ENCODE measurements around the gene C14orf39. TPM values are rescaled to one million over a fixed set of nuclear protein-coding genes. Genes with fewer than 3 reads are reported as not detected.
"Not testable (repeated sequence)": the region's sequence is repeated elsewhere in the genome, so short reads cannot be mapped to it uniquely, and the experiment has no call there.

Gene C14orf39
- total and polyA plus RNA-seq, 3 experiments from 2014 or later, result not detected

- Mint-ChIP-seq H3K27ac (no peak overlapping the region), H3K27me3 (peaks cover 20 to 44% of the 10 kb centered on the region in 2 donors), H3K9me3 (peaks cover 9 to 21% (median 14%) of the 10 kb centered on the region in 5 donors), H3K4me1 (peaks cover 0 to 4% (median 1%) of the 10 kb centered on the region in 3 donors), H3K4me3 (no peak overlapping the region), H3K36me3 (no peaks in the 10 kb centered on the region)
- no peak overlapping the region for H3K27ac ChIP-seq (ENCODE audit: low read depth, low read length)
- no peak overlapping the region for H3K4me3 ChIP-seq (ENCODE audit: low read length)
- POLR2A ChIA-PET, result no interaction called here
- CTCF ChIA-PET, result no interaction called here
- H3K9me3 ChIP-seq (ENCODE audit: low read length), result no peaks in the 10 kb centered on the region
- DNase-seq, result no peak
- H3K27me3 ChIP-seq (ENCODE audit: insufficient read depth, low read length, poor library complexity, severe bottlenecking), result peaks cover 10% of the 10 kb centered on the region
- H3K36me3 ChIP-seq (ENCODE audit: insufficient read depth, low read length), result no peaks in the 10 kb centered on the region
- H3K4me1 ChIP-seq (ENCODE audit: insufficient read depth, low read length), result no peaks in the 10 kb centered on the region
These were observed 3.1 kb downstream of the C14orf39 start for GRCh38 chr14:60482743-60483142.

GRCh38 chr14:60480248-60480647 lies 5.6 kb downstream of the C14orf39 start:
- Mint-ChIP-seq H3K9me3 (peaks cover 7 to 21% (median 14%) of the 10 kb centered on the region in 5 donors), H3K27me3 (peaks cover 14 to 49% of the 10 kb centered on the region in 2 donors)
- H3K36me3 ChIP-seq (ENCODE audit: insufficient read depth, low read length); POLR2A ChIA-PET; H3K27ac Mint-ChIP-seq; H3K27ac ChIP-seq (ENCODE audit: low read depth, low read length); H3K4me3 Mint-ChIP-seq; H3K4me1 Mint-ChIP-seq; H3K9me3 ChIP-seq (ENCODE audit: low read length); H3K27me3 ChIP-seq (ENCODE audit: insufficient read depth, low read length, poor library complexity, severe bottlenecking); H3K36me3 Mint-ChIP-seq; H3K4me1 ChIP-seq (ENCODE audit: insufficient read depth, low read length); H3K4me3 ChIP-seq (ENCODE audit: low read length); CTCF ChIA-PET; DNase-seq: not testable (repeated sequence)

GRCh38 chr14:60455875-60456274 lies 30.0 kb downstream of the C14orf39 start:
- no peak overlapping the region for H3K27ac ChIP-seq (ENCODE audit: low read depth, low read length)
- DNase-seq, result no peak
- H3K4me3 Mint-ChIP-seq, result no peak overlapping the region
- peaks cover 0 to 7% of the 10 kb centered on the region in 2 donors for H3K27me3 Mint-ChIP-seq
- peaks cover 0 to 4% (median 0%) of the 10 kb centered on the region in 5 donors for H3K9me3 Mint-ChIP-seq
- CTCF ChIA-PET, result no interaction called here
- H3K4me3 ChIP-seq (ENCODE audit: low read length), result no peak overlapping the region
- no peaks in the 10 kb centered on the region for H3K36me3 Mint-ChIP-seq
- no peaks in the 10 kb centered on the region for H3K27me3 ChIP-seq (ENCODE audit: insufficient read depth, low read length, poor library complexity, severe bottlenecking)
- H3K4me1 Mint-ChIP-seq, result no peaks in the 10 kb centered on the region
- no peaks in the 10 kb centered on the region for H3K4me1 ChIP-seq (ENCODE audit: insufficient read depth, low read length)
- POLR2A ChIA-PET, result no interaction called here
- H3K27ac Mint-ChIP-seq, result no peak overlapping the region
- no peaks in the 10 kb centered on the region for H3K36me3 ChIP-seq (ENCODE audit: insufficient read depth, low read length)
- no peaks in the 10 kb centered on the region for H3K9me3 ChIP-seq (ENCODE audit: low read length)

- Mint-ChIP-seq H3K36me3 (no peaks in the 10 kb centered on the region), H3K9me3 (peaks cover 0 to 9% (median 4%) of the 10 kb centered on the region in 5 donors), H3K27ac (no peak overlapping the region), H3K27me3 (peaks cover 3 to 4% of the 10 kb centered on the region in 2 donors), H3K4me1 (no peaks in the 10 kb centered on the region), H3K4me3 (no peak overlapping the region)
- ChIA-PET POLR2A (no interaction called here), CTCF (no interaction called here)
- Histone ChIP-seq H3K27me3 (ENCODE audit: insufficient read depth, low read length, poor library complexity, severe bottlenecking) (no peaks in the 10 kb centered on the region), H3K4me1 (ENCODE audit: insufficient read depth, low read length) (no peaks in the 10 kb centered on the region), H3K9me3 (ENCODE audit: low read length) (no peaks in the 10 kb centered on the region), H3K36me3 (ENCODE audit: insufficient read depth, low read length) (no peaks in the 10 kb centered on the region), H3K27ac (ENCODE audit: low read depth, low read length) (no peak overlapping the region), H3K4me3 (ENCODE audit: low read length) (no peak overlapping the region)
- no peak for DNase-seq
These were observed 55.6 kb downstream of the C14orf39 start for GRCh38 chr14:60430276-60430675.

GRCh38 chr14:60420050-60420449 lies 65.8 kb downstream of the C14orf39 start:
- CTCF ChIA-PET, result no interaction called here
- no peak overlapping the region for H3K27ac Mint-ChIP-seq
- peaks cover 0 to 5% (median 0%) of the 10 kb centered on the region in 5 donors for H3K9me3 Mint-ChIP-seq
- H3K4me3 Mint-ChIP-seq, result no peak overlapping the region
- Histone ChIP-seq H3K27ac (ENCODE audit: low read depth, low read length) (no peak overlapping the region), H3K4me3 (ENCODE audit: low read length) (no peak overlapping the region), H3K9me3 (ENCODE audit: low read length) (no peaks in the 10 kb centered on the region), H3K27me3 (ENCODE audit: insufficient read depth, low read length, poor library complexity, severe bottlenecking) (no peaks in the 10 kb centered on the region), H3K36me3 (ENCODE audit: insufficient read depth, low read length) (no peaks in the 10 kb centered on the region), H3K4me1 (ENCODE audit: insufficient read depth, low read length) (no peaks in the 10 kb centered on the region)
- no peaks in the 10 kb centered on the region for H3K4me1 Mint-ChIP-seq
- no peaks in the 10 kb centered on the region for H3K36me3 Mint-ChIP-seq
- POLR2A ChIA-PET, result no interaction called here
- no peak for DNase-seq
- H3K27me3 Mint-ChIP-seq, result peaks cover 0 to 3% of the 10 kb centered on the region in 2 donors

- DNase-seq; H3K27ac ChIP-seq (ENCODE audit: low read depth, low read length); H3K4me3 Mint-ChIP-seq; H3K27me3 Mint-ChIP-seq; H3K36me3 ChIP-seq (ENCODE audit: insufficient read depth, low read length); H3K36me3 Mint-ChIP-seq; POLR2A ChIA-PET; H3K27ac Mint-ChIP-seq; H3K9me3 ChIP-seq (ENCODE audit: low read length); CTCF ChIA-PET; H3K4me1 Mint-ChIP-seq; H3K27me3 ChIP-seq (ENCODE audit: insufficient read depth, low read length, poor library complexity, severe bottlenecking); H3K9me3 Mint-ChIP-seq; H3K4me3 ChIP-seq (ENCODE audit: low read length); H3K4me1 ChIP-seq (ENCODE audit: insufficient read depth, low read length): not testable (repeated sequence)
These were observed 88.3 kb downstream of the C14orf39 start for GRCh38 chr14:60397550-60397949.

GRCh38 chr14:60396718-60397343 lies 89.0 kb downstream of the C14orf39 start:
- peaks cover 0 to 3% (median 0%) of the 10 kb centered on the region in 3 donors for H3K36me3 Mint-ChIP-seq
- Histone ChIP-seq H3K27ac (ENCODE audit: low read depth, low read length) (no peak overlapping the region), H3K4me3 (ENCODE audit: low read length) (no peak overlapping the region), H3K4me1 (ENCODE audit: insufficient read depth, low read length) (no peaks in the 10 kb centered on the region), H3K9me3 (ENCODE audit: low read length) (no peaks in the 10 kb centered on the region), H3K36me3 (ENCODE audit: insufficient read depth, low read length) (no peaks in the 10 kb centered on the region), H3K27me3 (ENCODE audit: insufficient read depth, low read length, poor library complexity, severe bottlenecking) (no peaks in the 10 kb centered on the region)
- CTCF ChIA-PET, result no interaction called here
- POLR2A ChIA-PET, result no interaction called here
- peaks cover 0 to 5% (median 3%) of the 10 kb centered on the region in 5 donors for H3K9me3 Mint-ChIP-seq
- no peak for DNase-seq
- H3K4me3 Mint-ChIP-seq, result no peak overlapping the region
- H3K4me1 Mint-ChIP-seq, result no peaks in the 10 kb centered on the region
- peaks cover 4 to 6% of the 10 kb centered on the region in 2 donors for H3K27me3 Mint-ChIP-seq
- no peak overlapping the region for H3K27ac Mint-ChIP-seq

Measured in CD8-positive, alpha-beta memory T cell (primary cell).